Activated CD8-positive, alpha-beta T cell treated with anti-CD3 and anti-CD28 coated beads for 36 hours (primary cell): ENCODE results near the gene C1QTNF6. TPM values are rescaled to one million over a fixed set of nuclear protein-coding genes. Genes with fewer than 3 reads are reported as not detected.

Experiments used
- ATAC-seq: fragments of 200-7000 bp; cut with Tn5 transposase; one replicate; pipeline ENCODE4 v1.10.0; 2021; ENCODE audit warnings: mild to moderate bottlenecking, moderate library complexity
- CTCF ChIA-PET: fragments of 350-600 bp; sonication (Branson Sonifier 250); formaldehyde crosslinking; loops from one replicate; lab custom pipeline; 2021; ENCODE audit warnings: antibody characterized with exemption; lab: Charles Lee
- POLR2A ChIA-PET: fragments of 350-600 bp; sonication (Branson Sonifier 250); formaldehyde crosslinking; loops from one replicate; lab custom pipeline; 2021; ENCODE audit warnings: antibody characterized with exemption; lab: Charles Lee
- DNase-seq: peaks from one replicate; pipeline ENCODE4 v3.0.0-alpha.2; 2020
- H3K27ac Mint-ChIP-seq: one replicate; pipeline ENCODE4 v1.8.0; 2021; ENCODE audit warnings: mild to moderate bottlenecking, mixed read lengths
- H3K27me3 Mint-ChIP-seq: one replicate; pipeline ENCODE4 v1.8.0; 2021; ENCODE audit warnings: mixed read lengths
- H3K36me3 Mint-ChIP-seq: one replicate; pipeline ENCODE4 v1.8.0; 2021; ENCODE audit warnings: low read depth, mixed read lengths
- H3K4me1 Mint-ChIP-seq: one replicate; pipeline ENCODE4 v1.8.0; 2021; ENCODE audit warnings: low read depth, mixed read lengths
- H3K4me3 Mint-ChIP-seq: one replicate; pipeline ENCODE4 v1.8.0; 2021; ENCODE audit warnings: mild to moderate bottlenecking, moderate library complexity, mixed read lengths
- H3K9me3 Mint-ChIP-seq: one replicate; pipeline ENCODE4 v1.8.0; 2021; ENCODE audit warnings: mixed read lengths
- intact Hi-C: fragments of 100-400 bp; cut with micrococcal nuclease; formaldehyde crosslinking; loops from one replicate; pipeline ENCODE4 v1.10.0; 2022
- total RNA-seq, 2 experiments: library from RNA; stranded (reverse); gene quantifications; one replicate each; pipeline ENCODE4 v1.2.3, GENCODE V29; 2021
- TF ChIP-seq, protein P1 (sequence below): fragments of 200-600 bp; IDR thresholded peaks from one replicate; pipeline ENCODE4 v1.8.0; 2022; ENCODE audit warnings: antibody characterized with exemption, mild to moderate bottlenecking

The C1QTNF6 gene
- total RNA-seq, 2 experiments from 2014 or later, result 6.4 TPM

DNA sequence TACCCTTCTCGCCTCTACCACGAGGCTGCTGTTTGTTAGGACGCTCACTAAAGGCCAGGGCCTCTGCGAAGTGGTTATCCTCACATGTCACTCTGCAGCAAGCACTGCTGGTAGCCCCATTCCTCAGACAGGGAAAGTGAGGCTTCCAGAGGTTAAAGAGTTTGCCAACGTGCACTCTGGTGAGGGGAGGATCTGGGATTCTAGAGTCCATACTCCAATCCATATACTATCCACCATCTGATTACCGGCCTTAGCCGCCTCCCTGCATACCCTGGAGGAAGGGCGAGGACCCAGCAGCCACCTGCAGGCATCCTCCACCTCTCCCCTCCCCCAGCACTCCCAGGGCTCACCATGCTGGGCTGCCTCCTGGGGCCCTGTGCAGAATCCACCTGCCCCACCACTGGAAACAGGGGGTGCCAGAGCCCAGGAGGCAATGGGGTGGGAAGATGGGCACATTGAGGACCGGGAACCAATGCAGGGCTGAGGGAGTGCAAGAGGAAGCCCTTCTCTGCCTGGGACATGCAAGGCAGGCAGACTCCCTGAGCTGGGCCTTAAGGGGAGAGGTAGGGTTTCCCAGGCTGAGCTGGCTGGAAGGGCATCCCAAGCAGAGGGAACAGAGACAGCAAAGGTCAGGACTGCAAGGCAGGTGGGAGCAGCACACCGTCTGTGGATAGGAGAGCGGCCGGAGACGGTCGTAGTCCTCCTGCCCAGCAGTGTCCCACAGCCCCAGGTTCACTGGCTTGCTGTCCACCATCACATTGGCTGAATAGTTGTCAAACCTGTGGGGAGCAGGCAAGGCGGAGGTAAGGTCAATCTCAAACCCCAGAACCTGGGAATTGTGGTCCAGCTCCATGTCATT is 44.3 kb upstream of the C1QTNF6 start:
- peak overlapping the region; percentile 76 for H3K4me3 Mint-ChIP-seq
- H3K36me3 Mint-ChIP-seq, result peaks cover 96% of the 10 kb centered on the region
- peaks cover 93% of the 10 kb centered on the region for H3K4me1 Mint-ChIP-seq
- CTCF ChIA-PET, result interaction anchor here (0.7 to 5.0 kb wide), 6 partner anchors 11 to 334 kb away, joined by 3 to 40 read pairs (median 7); partner anchors contain the start of gene RAC2
- POLR2A ChIA-PET, result interaction anchor here (0.8 to 7.6 kb wide), 6 partner anchors 9 to 35 kb away, joined by 3 to 209 read pairs (median 24); partner anchors contain the start of gene RAC2
- H3K27me3 Mint-ChIP-seq, result no peaks in the 10 kb centered on the region
- TF ChIP-seq, protein P1, sequence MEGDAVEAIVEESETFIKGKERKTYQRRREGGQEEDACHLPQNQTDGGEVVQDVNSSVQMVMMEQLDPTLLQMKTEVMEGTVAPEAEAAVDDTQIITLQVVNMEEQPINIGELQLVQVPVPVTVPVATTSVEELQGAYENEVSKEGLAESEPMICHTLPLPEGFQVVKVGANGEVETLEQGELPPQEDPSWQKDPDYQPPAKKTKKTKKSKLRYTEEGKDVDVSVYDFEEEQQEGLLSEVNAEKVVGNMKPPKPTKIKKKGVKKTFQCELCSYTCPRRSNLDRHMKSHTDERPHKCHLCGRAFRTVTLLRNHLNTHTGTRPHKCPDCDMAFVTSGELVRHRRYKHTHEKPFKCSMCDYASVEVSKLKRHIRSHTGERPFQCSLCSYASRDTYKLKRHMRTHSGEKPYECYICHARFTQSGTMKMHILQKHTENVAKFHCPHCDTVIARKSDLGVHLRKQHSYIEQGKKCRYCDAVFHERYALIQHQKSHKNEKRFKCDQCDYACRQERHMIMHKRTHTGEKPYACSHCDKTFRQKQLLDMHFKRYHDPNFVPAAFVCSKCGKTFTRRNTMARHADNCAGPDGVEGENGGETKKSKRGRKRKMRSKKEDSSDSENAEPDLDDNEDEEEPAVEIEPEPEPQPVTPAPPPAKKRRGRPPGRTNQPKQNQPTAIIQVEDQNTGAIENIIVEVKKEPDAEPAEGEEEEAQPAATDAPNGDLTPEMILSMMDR, result no peak
- peak; percentile 53 for DNase-seq
- ATAC-seq, result no peak
- H3K27ac Mint-ChIP-seq, result peak overlapping the region; percentile 98
- intact Hi-C loops, result no loop called here
- no peaks in the 10 kb centered on the region for H3K9me3 Mint-ChIP-seq

DNA sequence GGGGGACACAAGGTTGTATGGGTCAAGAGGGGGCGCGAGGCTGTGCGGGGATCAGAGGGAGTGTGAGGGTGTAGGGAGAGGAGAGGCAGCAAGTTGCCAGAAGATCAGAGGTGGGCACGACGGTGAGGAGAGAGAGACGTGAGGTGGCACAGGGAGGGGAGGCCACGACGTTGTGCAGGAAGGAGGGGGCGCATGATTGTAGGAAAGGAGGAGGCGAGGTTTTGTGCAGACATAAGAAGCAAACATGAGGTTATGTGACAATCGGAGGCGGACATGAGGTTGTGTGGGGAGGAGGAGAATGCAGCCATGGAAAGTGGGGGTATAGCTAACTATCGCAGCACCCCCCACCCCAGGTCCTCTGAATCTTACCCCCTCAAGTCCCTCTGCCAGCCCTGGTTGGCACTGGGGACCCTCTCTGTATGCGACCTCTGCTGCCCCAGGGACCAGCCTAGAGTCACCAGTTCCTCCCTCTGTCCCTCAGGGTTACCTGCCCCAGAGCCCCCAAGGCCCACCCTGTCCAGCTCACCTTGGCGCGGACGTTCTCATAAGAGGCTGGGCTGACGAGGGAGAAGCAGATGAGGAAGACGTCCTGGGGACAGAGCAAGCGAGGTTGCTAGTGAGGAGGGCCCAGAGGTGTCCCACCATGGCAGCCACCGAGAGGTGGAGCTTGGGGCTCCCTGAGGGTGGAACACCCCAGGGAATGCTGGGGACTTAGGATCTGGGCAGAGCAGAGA is 43.5 kb upstream of the C1QTNF6 start:
- DNase-seq (peak; percentile 87), ATAC-seq (peak; percentile 34)
- no peaks in the 10 kb centered on the region for H3K27me3 Mint-ChIP-seq
- peaks cover 86% of the 10 kb centered on the region for H3K4me1 Mint-ChIP-seq
- POLR2A ChIA-PET, result interaction anchor here (0.8 to 7.6 kb wide), 10 partner anchors 8 to 82 kb away, joined by 3 to 209 read pairs (median 14); partner anchors contain the start of genes C1QTNF6, IL2RB and RAC2
- peak overlapping the region; percentile 98 for H3K27ac Mint-ChIP-seq
- CTCF ChIA-PET, result interaction anchor here (1.0 to 5.0 kb wide), 6 partner anchors 12 to 335 kb away, joined by 3 to 40 read pairs (median 8); partner anchors contain the start of gene RAC2
- peak overlapping the region; percentile 76 for H3K4me3 Mint-ChIP-seq
- intact Hi-C loops, result no loop called here
- no peaks in the 10 kb centered on the region for H3K9me3 Mint-ChIP-seq
- TF ChIP-seq, protein P1, result no peak
- peaks cover 90% of the 10 kb centered on the region for H3K36me3 Mint-ChIP-seq

DNA sequence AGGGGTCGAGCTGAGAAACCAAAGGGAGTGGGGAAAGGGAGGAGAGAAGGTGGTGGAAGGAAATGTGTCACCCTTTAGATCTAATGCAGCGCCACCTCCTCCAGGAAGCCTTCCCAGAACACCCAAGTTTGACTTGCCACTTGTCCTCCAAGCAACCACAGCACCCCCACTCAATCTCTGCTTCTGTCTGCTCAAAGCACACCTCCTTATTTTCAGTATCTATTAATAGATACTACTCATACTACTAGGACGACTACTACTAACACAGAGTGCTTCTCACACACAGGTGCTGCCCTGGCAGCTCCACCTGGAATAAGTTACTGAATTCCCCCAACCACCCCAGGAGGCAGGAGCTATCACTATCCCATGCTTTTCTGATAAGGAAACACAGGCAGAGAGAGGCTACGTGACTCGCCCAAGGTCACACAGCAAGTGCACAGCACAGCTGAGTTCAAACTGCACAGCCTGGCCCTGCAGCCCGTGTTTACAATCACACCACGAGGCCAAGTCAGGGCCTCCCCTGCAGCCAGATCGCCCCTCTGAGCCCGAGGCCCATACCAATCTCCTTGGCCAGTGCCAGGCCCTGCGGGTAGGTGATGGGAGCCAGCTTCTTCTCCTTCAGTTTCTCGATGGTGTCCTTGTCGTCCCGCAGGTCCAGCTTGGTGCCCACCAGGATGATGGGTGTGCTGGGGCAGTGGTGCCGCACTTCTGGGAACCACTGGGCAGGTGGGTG is 42.8 kb upstream of the C1QTNF6 start:
- CTCF ChIA-PET, result interaction anchor here (1.0 to 5.0 kb wide), 8 partner anchors 13 to 336 kb away, joined by 3 to 40 read pairs (median 8); partner anchors contain the start of gene RAC2
- TF ChIP-seq, protein P1, result no peak

DNA sequence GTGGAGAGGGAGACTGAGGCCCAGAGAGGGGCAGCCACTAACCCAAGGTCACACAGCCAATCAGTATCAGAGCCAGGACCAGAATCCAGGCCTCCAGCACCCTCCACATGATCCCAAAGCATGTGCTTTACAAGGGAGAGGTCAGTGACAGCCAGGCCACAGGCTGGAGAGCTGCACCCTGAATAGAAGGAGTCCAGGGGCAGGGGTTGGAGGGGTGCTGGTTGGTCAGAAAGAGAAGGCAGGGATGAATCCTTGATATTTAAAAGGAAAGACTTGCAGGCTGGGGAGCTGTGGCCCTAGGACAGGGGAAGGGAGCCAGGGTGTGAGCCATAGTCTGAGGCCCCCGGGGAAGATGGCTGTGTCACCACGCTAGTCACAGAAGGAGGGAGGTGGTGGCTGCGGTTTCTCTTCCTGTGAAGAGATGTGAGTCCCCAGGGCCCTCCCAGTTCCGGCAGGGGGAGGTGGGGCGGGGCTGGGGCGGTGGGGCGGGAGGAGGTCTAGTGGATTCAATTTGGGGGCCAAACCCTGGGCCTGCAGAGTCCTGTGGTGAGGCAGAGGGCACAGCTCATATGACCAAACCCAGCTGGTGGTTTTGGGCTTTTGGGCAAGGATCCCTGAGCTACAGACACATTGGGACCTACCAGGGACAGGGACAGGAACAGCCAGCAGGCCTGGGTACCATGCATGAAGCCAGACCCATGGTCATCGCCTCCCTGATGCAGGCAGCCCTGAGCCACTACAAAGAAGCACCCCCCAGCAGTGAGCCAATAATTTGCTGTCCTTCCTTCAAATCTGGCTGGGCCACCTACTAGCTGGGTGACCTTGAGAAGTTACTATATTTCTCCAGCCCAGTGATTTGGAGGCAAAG is 42.0 kb upstream of the C1QTNF6 start:
- Mint-ChIP-seq H3K27ac (peak overlapping the region; percentile 98), H3K4me1 (peaks cover 85% of the 10 kb centered on the region), H3K9me3 (no peaks in the 10 kb centered on the region), H3K4me3 (peak overlapping the region; percentile 76), H3K27me3 (no peaks in the 10 kb centered on the region), H3K36me3 (peaks cover 90% of the 10 kb centered on the region)
- peak; percentile 61 for ATAC-seq
- CTCF ChIA-PET, result interaction anchor here (0.6 to 5.0 kb wide), 10 partner anchors 8 to 185 kb away, joined by 3 to 40 read pairs (median 6); partner anchors contain the start of gene RAC2
- POLR2A ChIA-PET, result interaction anchor here (0.8 to 7.6 kb wide), 19 partner anchors 7 to 255 kb away, joined by 3 to 209 read pairs (median 6); partner anchors contain the start of genes C1QTNF6, CYTH4, IL2RB and RAC2
- TF ChIP-seq, protein P1, result no peak
- intact Hi-C loops, result no loop called here
- DNase-seq, result peak; percentile 98

More for the DNA sequence above, 42.8 kb upstream of the C1QTNF6 start:
- H3K4me1 Mint-ChIP-seq, result peaks cover 85% of the 10 kb centered on the region
- intact Hi-C loops, result no loop called here
- peak; percentile 38 for ATAC-seq
- peak; percentile 99 for DNase-seq
- POLR2A ChIA-PET, result interaction anchor here (0.8 to 7.6 kb wide), 13 partner anchors 8 to 110 kb away, joined by 3 to 209 read pairs (median 9); partner anchors contain the start of genes C1QTNF6, IL2RB and RAC2
- H3K9me3 Mint-ChIP-seq, result no peaks in the 10 kb centered on the region
- H3K27ac Mint-ChIP-seq, result peak overlapping the region; percentile 98
- no peaks in the 10 kb centered on the region for H3K27me3 Mint-ChIP-seq
- peak overlapping the region; percentile 76 for H3K4me3 Mint-ChIP-seq
- peaks cover 90% of the 10 kb centered on the region for H3K36me3 Mint-ChIP-seq
